HL-60 (cell line): Measurements from ENCODE around the gene PCCA.

Experiments
- DNase-seq, 2 experiments: peaks; one replicate each; pipeline ENCODE4 v3.0.0-alpha.2; 2010 to 2020; ENCODE audit warnings: low read depth in 1 of 2, low spot score in 1 of 2
- H3K27ac ChIP-seq: fragments of 250-450 bp; sonication (Bioruptor Pico); replicated peaks from 2 replicates; pipeline ENCODE4 v1.5.1; 2020; ENCODE audit warnings: mild to moderate bottlenecking, moderate library complexity
- H3K27me3 ChIP-seq: fragments of 250-450 bp; sonication (Bioruptor Pico); 2 replicates; pipeline ENCODE4 v1.5.1; 2021; ENCODE audit warnings: mild to moderate bottlenecking, moderate library complexity; ENCODE audit not compliant: insufficient read depth, poor library complexity, severe bottlenecking
- H3K4me3 ChIP-seq: replicated peaks from 2 replicates; pipeline ENCODE4 v1.5.1; 2011; ENCODE audit warnings: mild to moderate bottlenecking, control low read depth, low read length; ENCODE audit not compliant: insufficient read depth
- CTCF ChIP-seq: IDR thresholded peaks from one replicate; pipeline ENCODE4 v1.5.1; 2011; ENCODE audit warnings: low read length, control low read depth, inconsistent platforms; ENCODE audit not compliant: insufficient read depth
- GABPA ChIP-seq: IDR thresholded peaks from 2 replicates; pipeline ENCODE4 v1.6.1; 2012; ENCODE audit warnings: low read depth
- POLR2AphosphoS5 ChIP-seq: IDR thresholded peaks from 2 replicates; pipeline ENCODE4 v1.6.1; 2012; ENCODE audit warnings: low read depth
- REST ChIP-seq: IDR thresholded peaks from 2 replicates; pipeline ENCODE4 v1.6.1; 2012; ENCODE audit warnings: low read depth; ENCODE audit not compliant: insufficient replicate concordance
- SPI1 ChIP-seq: IDR thresholded peaks from 2 replicates; pipeline ENCODE4 v1.6.1; 2012; ENCODE audit warnings: low read depth, mild to moderate bottlenecking, borderline replicate concordance

The PCCA gene

GRCh38 chr13:100323937-100324336, 235.0 kb downstream of the PCCA start:
- Histone ChIP-seq H3K4me3 (no peak overlapping the region), H3K27ac (no peak overlapping the region), H3K27me3 (no peaks in the 10 kb centered on the region)
- no peak for TF ChIP-seq CTCF
- no peak for TF ChIP-seq GABPA
- no peak for TF ChIP-seq REST
- no peak for TF ChIP-seq POLR2AphosphoS5
- no peak for DNase-seq

- Histone ChIP-seq H3K27ac (no peak overlapping the region), H3K4me3 (no peak overlapping the region), H3K27me3 (peaks cover 3% of the 10 kb centered on the region)
- TF ChIP-seq SPI1 (no peak), CTCF (no peak), GABPA (no peak), REST (no peak), POLR2AphosphoS5 (no peak)
- DNase-seq = no peak
Observed at GRCh38 chr13:100330662-100331061, 241.8 kb downstream of the PCCA start.

GRCh38 chr13:100333141-100333540, 244.2 kb downstream of the PCCA start:
- no peak for DNase-seq
- H3K27me3 ChIP-seq = peaks cover 3% of the 10 kb centered on the region
- H3K27ac ChIP-seq = no peak overlapping the region
- TF ChIP-seq GABPA (no peak), REST (no peak), POLR2AphosphoS5 (no peak), SPI1 (no peak), CTCF (no peak)
- no peak overlapping the region for H3K4me3 ChIP-seq
